Activated CD8-positive, alpha-beta T cell treated with anti-CD3 and anti-CD28 coated beads for 36 hours (primary cell): ENCODE results near the gene SAMD8. TPM values are rescaled to one million over a fixed set of nuclear protein-coding genes. Genes with fewer than 3 reads are reported as not detected.

ENCODE experiments used
- ATAC-seq: fragments of 200-7000 bp; cut with Tn5 transposase; one replicate; pipeline ENCODE4 v1.10.0; 2021; ENCODE audit warnings: mild to moderate bottlenecking, moderate library complexity
- CTCF ChIA-PET: fragments of 350-600 bp; sonication (Branson Sonifier 250); formaldehyde crosslinking; loops from one replicate; lab custom pipeline; 2021; ENCODE audit warnings: antibody characterized with exemption; lab: Charles Lee
- POLR2A ChIA-PET: fragments of 350-600 bp; sonication (Branson Sonifier 250); formaldehyde crosslinking; loops from one replicate; lab custom pipeline; 2021; ENCODE audit warnings: antibody characterized with exemption; lab: Charles Lee
- DNase-seq: peaks from one replicate; pipeline ENCODE4 v3.0.0-alpha.2; 2020
- H3K27ac Mint-ChIP-seq: one replicate; pipeline ENCODE4 v1.8.0; 2021; ENCODE audit warnings: mild to moderate bottlenecking, mixed read lengths
- H3K27me3 Mint-ChIP-seq: one replicate; pipeline ENCODE4 v1.8.0; 2021; ENCODE audit warnings: mixed read lengths
- H3K36me3 Mint-ChIP-seq: one replicate; pipeline ENCODE4 v1.8.0; 2021; ENCODE audit warnings: low read depth, mixed read lengths
- H3K4me1 Mint-ChIP-seq: one replicate; pipeline ENCODE4 v1.8.0; 2021; ENCODE audit warnings: low read depth, mixed read lengths
- H3K4me3 Mint-ChIP-seq: one replicate; pipeline ENCODE4 v1.8.0; 2021; ENCODE audit warnings: mild to moderate bottlenecking, moderate library complexity, mixed read lengths
- H3K9me3 Mint-ChIP-seq: one replicate; pipeline ENCODE4 v1.8.0; 2021; ENCODE audit warnings: mixed read lengths
- intact Hi-C: fragments of 100-400 bp; cut with micrococcal nuclease; formaldehyde crosslinking; loops from one replicate; pipeline ENCODE4 v1.10.0; 2022
- total RNA-seq, 2 experiments: library from RNA; stranded (reverse); gene quantifications; one replicate each; pipeline ENCODE4 v1.2.3, GENCODE V29; 2021
- TF ChIP-seq, protein P1 (sequence below): fragments of 200-600 bp; IDR thresholded peaks from one replicate; pipeline ENCODE4 v1.8.0; 2022; ENCODE audit warnings: antibody characterized with exemption, mild to moderate bottlenecking

The SAMD8 gene
- total RNA-seq, 2 experiments from 2014 or later, result 21.9 to 23.7 TPM

DNA sequence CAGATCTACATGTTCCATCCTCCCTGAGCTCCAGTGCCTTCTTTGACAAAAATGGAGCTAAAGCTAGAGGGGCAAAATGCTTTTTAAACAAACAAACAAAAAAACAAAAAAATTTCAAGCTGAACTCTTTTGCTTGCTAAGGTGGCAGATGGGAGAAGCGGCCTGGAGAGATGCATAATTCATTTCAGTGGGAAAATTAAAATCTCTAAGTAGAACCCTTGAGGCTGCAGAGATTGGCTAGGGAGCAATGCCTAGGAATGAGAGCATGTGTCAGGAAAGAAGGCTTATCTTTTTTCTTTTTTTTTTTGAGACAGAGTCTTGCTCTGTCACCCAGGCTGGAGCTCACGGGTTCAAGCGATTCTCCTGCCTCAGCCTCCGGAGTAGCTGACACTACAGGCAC lies 46.4 kb upstream of the SAMD8 start:
- Mint-ChIP-seq H3K27ac (no peak overlapping the region), H3K4me1 (no peaks in the 10 kb centered on the region), H3K36me3 (no peaks in the 10 kb centered on the region), H3K4me3 (no peak overlapping the region), H3K27me3 (no peaks in the 10 kb centered on the region), H3K9me3 (no peaks in the 10 kb centered on the region)
- intact Hi-C loops, result no loop called here
- ChIA-PET POLR2A (no interaction called here), CTCF (interaction anchor here (1.1 kb wide), 1 partner anchor 14 kb away, joined by 3 read pairs; no protein-coding TSS in a partner anchor)
- DNase-seq (no peak), ATAC-seq (no peak)
- TF ChIP-seq, protein P1, sequence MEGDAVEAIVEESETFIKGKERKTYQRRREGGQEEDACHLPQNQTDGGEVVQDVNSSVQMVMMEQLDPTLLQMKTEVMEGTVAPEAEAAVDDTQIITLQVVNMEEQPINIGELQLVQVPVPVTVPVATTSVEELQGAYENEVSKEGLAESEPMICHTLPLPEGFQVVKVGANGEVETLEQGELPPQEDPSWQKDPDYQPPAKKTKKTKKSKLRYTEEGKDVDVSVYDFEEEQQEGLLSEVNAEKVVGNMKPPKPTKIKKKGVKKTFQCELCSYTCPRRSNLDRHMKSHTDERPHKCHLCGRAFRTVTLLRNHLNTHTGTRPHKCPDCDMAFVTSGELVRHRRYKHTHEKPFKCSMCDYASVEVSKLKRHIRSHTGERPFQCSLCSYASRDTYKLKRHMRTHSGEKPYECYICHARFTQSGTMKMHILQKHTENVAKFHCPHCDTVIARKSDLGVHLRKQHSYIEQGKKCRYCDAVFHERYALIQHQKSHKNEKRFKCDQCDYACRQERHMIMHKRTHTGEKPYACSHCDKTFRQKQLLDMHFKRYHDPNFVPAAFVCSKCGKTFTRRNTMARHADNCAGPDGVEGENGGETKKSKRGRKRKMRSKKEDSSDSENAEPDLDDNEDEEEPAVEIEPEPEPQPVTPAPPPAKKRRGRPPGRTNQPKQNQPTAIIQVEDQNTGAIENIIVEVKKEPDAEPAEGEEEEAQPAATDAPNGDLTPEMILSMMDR, result no peak

DNA sequence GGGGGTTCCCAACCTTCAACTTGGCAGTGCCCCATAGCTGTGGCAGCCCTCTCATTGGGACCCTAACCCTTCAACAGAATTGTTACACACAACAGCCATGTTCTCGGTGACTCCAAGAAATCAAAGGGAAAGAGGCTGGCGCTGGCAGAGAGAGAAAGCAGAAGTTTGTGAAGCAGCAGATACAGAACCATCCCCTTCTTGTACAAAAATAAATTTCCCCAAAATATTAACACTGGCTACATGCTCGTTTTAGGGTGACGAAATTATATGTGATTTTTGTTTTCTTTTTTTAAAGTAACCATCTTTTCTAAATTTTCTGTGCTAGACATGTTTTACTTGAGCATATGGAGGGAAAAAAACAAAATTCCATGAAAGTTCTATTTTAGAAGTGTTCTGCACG lies 45.2 kb upstream of the SAMD8 start:
- ChIA-PET POLR2A (interaction anchor here (0.6 kb wide), 1 partner anchor 10 kb away, joined by 3 read pairs; no protein-coding TSS in a partner anchor), CTCF (no interaction called here)
- Mint-ChIP-seq H3K9me3 (no peaks in the 10 kb centered on the region), H3K27ac (no peak overlapping the region), H3K4me1 (peaks cover 5% of the 10 kb centered on the region), H3K27me3 (no peaks in the 10 kb centered on the region), H3K4me3 (no peak overlapping the region), H3K36me3 (no peaks in the 10 kb centered on the region)
- DNase-seq (no peak), ATAC-seq (no peak)
- TF ChIP-seq, protein P1, result no peak
- intact Hi-C loops, result no loop called here

DNA sequence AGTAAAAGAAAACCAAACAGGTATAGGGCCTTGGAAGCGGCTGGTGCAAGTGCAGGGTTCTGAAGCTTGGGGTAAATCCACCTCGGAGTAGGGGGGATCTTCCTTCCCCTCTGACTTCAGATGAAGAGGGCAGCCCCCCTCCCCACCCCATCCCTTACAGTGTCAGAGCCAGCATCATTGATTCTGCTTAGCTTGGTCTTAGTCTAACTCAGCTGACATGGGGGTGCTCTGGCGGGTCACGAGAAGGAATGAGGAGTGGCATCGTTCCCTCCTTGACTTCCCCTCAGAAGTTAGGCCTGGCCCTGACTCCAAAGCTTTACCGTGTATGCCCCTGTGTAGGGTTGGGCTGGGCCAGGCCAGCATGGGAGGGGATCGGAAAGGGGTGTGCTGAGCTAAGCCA lies 44.2 kb upstream of the SAMD8 start:
- Mint-ChIP-seq H3K9me3 (no peaks in the 10 kb centered on the region), H3K27ac (no peak overlapping the region), H3K4me1 (peaks cover 5% of the 10 kb centered on the region), H3K27me3 (no peaks in the 10 kb centered on the region), H3K4me3 (no peak overlapping the region), H3K36me3 (no peaks in the 10 kb centered on the region)
- TF ChIP-seq, protein P1, result no peak
- ChIA-PET CTCF (interaction anchor here (1.2 to 1.3 kb wide), 2 partner anchors 32 to 167 kb away, joined by 3 to 4 read pairs; a partner anchor contains a TSS), POLR2A (no interaction called here)
- DNase-seq (no peak), ATAC-seq (no peak)
- intact Hi-C loops, result no loop called here

DNA sequence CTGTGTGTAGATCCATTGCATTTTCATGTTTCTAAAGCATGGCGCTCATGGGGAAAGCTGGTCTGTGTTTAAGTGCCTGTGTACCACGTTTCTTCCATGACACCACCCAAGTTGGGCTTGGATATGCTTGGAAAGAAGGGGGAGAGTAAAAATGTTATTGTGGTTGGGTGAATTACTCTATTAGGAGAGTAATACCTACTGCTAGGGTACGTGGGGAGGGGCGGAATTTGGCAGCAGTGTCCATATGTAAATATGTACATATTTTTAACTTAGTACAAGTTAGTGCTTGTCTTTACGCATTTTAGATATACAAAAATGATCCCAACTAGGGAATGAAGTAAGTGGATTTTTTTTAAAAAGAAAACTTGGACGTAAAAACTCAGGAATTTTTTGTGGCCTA lies 42.9 kb upstream of the SAMD8 start:
- intact Hi-C loops, result no loop called here
- no peak for DNase-seq
- no peaks in the 10 kb centered on the region for H3K36me3 Mint-ChIP-seq
- ATAC-seq, result no peak
- ChIA-PET CTCF (no interaction called here), POLR2A (no interaction called here)
- peaks cover 5% of the 10 kb centered on the region for H3K4me1 Mint-ChIP-seq
- H3K27ac Mint-ChIP-seq, result no peak overlapping the region
- H3K4me3 Mint-ChIP-seq, result no peak overlapping the region
- TF ChIP-seq, protein P1, result no peak
- no peaks in the 10 kb centered on the region for H3K27me3 Mint-ChIP-seq
- H3K9me3 Mint-ChIP-seq, result no peaks in the 10 kb centered on the region

DNA sequence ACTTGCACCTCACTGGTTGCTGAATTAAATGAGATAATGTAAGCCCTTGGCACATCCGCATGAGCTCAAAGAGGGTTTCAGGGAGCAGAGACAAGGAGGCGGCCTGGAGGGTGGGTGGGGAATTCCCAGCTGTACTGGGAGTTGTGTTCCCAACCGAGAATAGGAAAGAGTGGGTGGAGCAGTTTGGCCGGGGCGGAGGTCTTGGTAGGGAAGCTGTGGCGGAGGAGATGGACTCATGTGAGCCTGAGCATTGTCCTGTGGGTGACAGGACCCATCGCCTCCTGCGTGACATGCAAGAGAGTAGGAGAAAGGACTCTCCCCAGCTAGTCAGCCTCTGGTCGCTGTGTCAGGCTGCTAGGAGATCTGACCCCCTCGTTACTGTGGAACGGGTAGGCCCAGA lies 41.0 kb upstream of the SAMD8 start:
- TF ChIP-seq, protein P1, result no peak
- DNase-seq (no peak), ATAC-seq (no peak)
- CTCF ChIA-PET, result no interaction called here
- POLR2A ChIA-PET, result no interaction called here
- H3K9me3 Mint-ChIP-seq, result no peaks in the 10 kb centered on the region
- H3K4me3 Mint-ChIP-seq, result no peak overlapping the region
- H3K36me3 Mint-ChIP-seq, result no peaks in the 10 kb centered on the region
- intact Hi-C loops, result no loop called here
- H3K4me1 Mint-ChIP-seq, result peaks cover 16% of the 10 kb centered on the region
- no peak overlapping the region for H3K27ac Mint-ChIP-seq
- H3K27me3 Mint-ChIP-seq, result no peaks in the 10 kb centered on the region
